Effector memory CD4-positive, alpha-beta T cell (primary cell): ENCODE results near the gene GALNTL6.

Experiments used
- DNase-seq, 3 donors: peaks; one replicate each; pipeline ENCODE4 v3.0.0-alpha.2; 2020
- H3K27ac ChIP-seq: 2 replicates; pipeline ENCODE4 v1.7.0; 2013; ENCODE audit warnings: mild to moderate bottlenecking, low read length, moderate library complexity; ENCODE audit not compliant: insufficient read depth, poor library complexity, severe bottlenecking
- H3K27me3 ChIP-seq: replicated peaks from 2 replicates; pipeline ENCODE4 v1.7.0; 2013; ENCODE audit warnings: mild to moderate bottlenecking, low read length; ENCODE audit not compliant: insufficient read depth, control insufficient read depth, poor library complexity, severe bottlenecking
- H3K36me3 ChIP-seq: 2 replicates; pipeline ENCODE4 v1.7.0; 2013; ENCODE audit warnings: mild to moderate bottlenecking, low read length, moderate library complexity; ENCODE audit not compliant: control insufficient read depth, insufficient read depth
- H3K4me1 ChIP-seq: 2 replicates; pipeline ENCODE4 v1.7.0; 2013; ENCODE audit warnings: low read length, mild to moderate bottlenecking; ENCODE audit not compliant: control insufficient read depth, insufficient read depth, poor library complexity, severe bottlenecking
- H3K4me3 ChIP-seq: 2 replicates; pipeline ENCODE4 v1.7.0; 2013; ENCODE audit warnings: low read length, low read depth, mild to moderate bottlenecking; ENCODE audit not compliant: insufficient read depth, poor library complexity, severe bottlenecking
- H3K9me3 ChIP-seq: 2 replicates; pipeline ENCODE4 v1.7.0; 2013; ENCODE audit warnings: mild to moderate bottlenecking, low read length, moderate library complexity; ENCODE audit not compliant: control insufficient read depth

GALNTL6 gene

GRCh38 chr4:172127168-172127567 is 314.0 kb downstream of the GALNTL6 start:
- no peaks in the 10 kb centered on the region for H3K4me1 ChIP-seq
- H3K36me3 ChIP-seq = no peaks in the 10 kb centered on the region
- no peak for DNase-seq
- H3K4me3 ChIP-seq = no peak overlapping the region
- no peak overlapping the region for H3K27ac ChIP-seq
- H3K9me3 ChIP-seq = no peaks in the 10 kb centered on the region
- no peaks in the 10 kb centered on the region for H3K27me3 ChIP-seq

- H3K36me3 ChIP-seq = no peaks in the 10 kb centered on the region
- no peaks in the 10 kb centered on the region for H3K4me1 ChIP-seq
- no peak overlapping the region for H3K27ac ChIP-seq
- no peaks in the 10 kb centered on the region for H3K27me3 ChIP-seq
- no peak overlapping the region for H3K4me3 ChIP-seq
- no peak for DNase-seq
- H3K9me3 ChIP-seq = no peaks in the 10 kb centered on the region
Observed at GRCh38 chr4:172129593-172129992, 316.4 kb downstream of the GALNTL6 start.

- H3K27me3 ChIP-seq = no peaks in the 10 kb centered on the region
- no peak overlapping the region for H3K4me3 ChIP-seq
- H3K9me3 ChIP-seq = no peaks in the 10 kb centered on the region
- H3K4me1 ChIP-seq = no peaks in the 10 kb centered on the region
- no peak overlapping the region for H3K27ac ChIP-seq
- H3K36me3 ChIP-seq = no peaks in the 10 kb centered on the region
- no peak for DNase-seq
Observed at GRCh38 chr4:172134521-172134920, 321.3 kb downstream of the GALNTL6 start.

- Histone ChIP-seq H3K27ac (no peak overlapping the region), H3K27me3 (no peaks in the 10 kb centered on the region), H3K36me3 (no peaks in the 10 kb centered on the region), H3K9me3 (no peaks in the 10 kb centered on the region), H3K4me1 (no peaks in the 10 kb centered on the region), H3K4me3 (no peak overlapping the region)
- DNase-seq = no peak
Observed at GRCh38 chr4:172141025-172141424, 327.8 kb downstream of the GALNTL6 start.

- Histone ChIP-seq H3K9me3 (no peaks in the 10 kb centered on the region), H3K4me1 (no peaks in the 10 kb centered on the region), H3K4me3 (no peak overlapping the region), H3K36me3 (no peaks in the 10 kb centered on the region), H3K27me3 (no peaks in the 10 kb centered on the region), H3K27ac (no peak overlapping the region)
- no peak for DNase-seq
Observed at GRCh38 chr4:172142281-172142741, 329.1 kb downstream of the GALNTL6 start.

GRCh38 chr4:172143605-172144314 is 330.6 kb downstream of the GALNTL6 start:
- H3K36me3 ChIP-seq = no peaks in the 10 kb centered on the region
- no peaks in the 10 kb centered on the region for H3K27me3 ChIP-seq
- no peak overlapping the region for H3K4me3 ChIP-seq
- DNase-seq = no peak
- H3K27ac ChIP-seq = no peak overlapping the region
- H3K4me1 ChIP-seq = no peaks in the 10 kb centered on the region
- H3K9me3 ChIP-seq = no peaks in the 10 kb centered on the region

- Histone ChIP-seq H3K27me3 (no peaks in the 10 kb centered on the region), H3K4me3 (no peak overlapping the region), H3K9me3 (no peaks in the 10 kb centered on the region), H3K27ac (no peak overlapping the region), H3K36me3 (no peaks in the 10 kb centered on the region), H3K4me1 (no peaks in the 10 kb centered on the region)
- no peak for DNase-seq
Observed at GRCh38 chr4:172147687-172148086, 334.5 kb downstream of the GALNTL6 start.

GRCh38 chr4:172149329-172149728 is 336.1 kb downstream of the GALNTL6 start:
- Histone ChIP-seq H3K9me3 (no peaks in the 10 kb centered on the region), H3K4me3 (no peak overlapping the region), H3K36me3 (no peaks in the 10 kb centered on the region), H3K27ac (no peak overlapping the region), H3K27me3 (no peaks in the 10 kb centered on the region), H3K4me1 (no peaks in the 10 kb centered on the region)
- no peak for DNase-seq

- Histone ChIP-seq H3K9me3 (no peaks in the 10 kb centered on the region), H3K27ac (no peak overlapping the region), H3K36me3 (no peaks in the 10 kb centered on the region), H3K4me1 (no peaks in the 10 kb centered on the region), H3K27me3 (no peaks in the 10 kb centered on the region), H3K4me3 (no peak overlapping the region)
- no peak for DNase-seq
Observed at GRCh38 chr4:172152284-172152683, 339.1 kb downstream of the GALNTL6 start.

- H3K27ac ChIP-seq = no peak overlapping the region
- no peak for DNase-seq
- H3K4me3 ChIP-seq = no peak overlapping the region
- H3K27me3 ChIP-seq = no peaks in the 10 kb centered on the region
- no peaks in the 10 kb centered on the region for H3K36me3 ChIP-seq
- H3K4me1 ChIP-seq = no peaks in the 10 kb centered on the region
- no peaks in the 10 kb centered on the region for H3K9me3 ChIP-seq
Observed at GRCh38 chr4:172153719-172154118, 340.5 kb downstream of the GALNTL6 start.
